Right lobe of liver (tissue), 6 donors: Measurements from ENCODE around the gene PRKCA. TPM values are rescaled to one million over a fixed set of nuclear protein-coding genes. Genes with fewer than 3 reads are reported as not detected.
"Not testable (repeated sequence)": the region's sequence is repeated elsewhere in the genome, so short reads cannot be mapped to it uniquely, and the experiment has no call there.

Source experiments
- ATAC-seq, 4 donors: fragments of 200-7000 bp; cut with Tn5 transposase; one replicate each; pipeline ENCODE4 v1.9.1; 2020; ENCODE audit warnings: mild to moderate bottlenecking in 4 of 4, moderate library complexity in 4 of 4
- DNase-seq, 3 donors: peaks; one replicate each; pipeline ENCODE4 v3.0.0-alpha.2; 2020
- H3K27ac ChIP-seq, 3 donors: fragments of 200-600 bp; one replicate each; pipeline ENCODE4 v1.8.0; 2022
- H3K27me3 ChIP-seq, 2 donors: fragments of 200-600 bp; one replicate each; pipeline ENCODE4 v1.8.0; 2022
- H3K36me3 ChIP-seq, 4 donors: fragments of 200-600 bp; sonication (generic) in 1 of 4; one replicate each; pipeline versions ENCODE4 v1.5.1 to v1.8.0; 2017 to 2022; ENCODE audit warnings: control low read depth in 1 of 4
- H3K4me1 ChIP-seq, 4 donors: fragments of 200-600 bp; sonication (generic) in 1 of 4; one replicate each; pipeline versions ENCODE4 v1.5.1 to v1.8.0; 2017 to 2022; ENCODE audit warnings: control low read depth in 1 of 4
- H3K4me3 ChIP-seq, 3 donors: fragments of 200-600 bp; one replicate each; pipeline ENCODE4 v1.8.0; 2022
- H3K9me3 ChIP-seq, 4 donors: fragments of 200-600 bp; sonication (generic) in 1 of 4; one replicate each; pipeline versions ENCODE4 v1.5.1 to v1.8.0; 2017 to 2022; ENCODE audit warnings: control low read depth in 1 of 4
- POLR2A ChIP-seq: fragments of 450-650 bp; IDR thresholded peaks from one replicate; pipeline ENCODE4 v1.6.1; 2017; ENCODE audit warnings: antibody characterized with exemption, mild to moderate bottlenecking
- WGBS: methylation state at CpG from one replicate; pipeline ENCODE4 v1.1.6; 2018; ENCODE audit warnings: low coverage, low lambda C conversion rate; ENCODE audit not compliant: insufficient coverage; ENCODE audit errors: missing lambda C conversion rate; 5-methylcytosine and 5-hydroxymethylcytosine counted together
- intact Hi-C, 2 donors: fragments of 100-400 bp; cut with DNase I; formaldehyde crosslinking; loops; one replicate each; pipeline versions ENCODE4 v1.11.2 to v1.14.1; 2022
- total RNA-seq, 6 experiments: library from RNA; depleted of rRNA in 2 of 6; stranded (reverse); fragments of >200 nt in 2 of 6; fragmentation: NEBNext Ultra II Directional in 3 of 6; extraction: Animal tissue kit (Norgen Biotek cat#: 25700) in 3 of 6; gene quantifications; one replicate each; pipeline versions ENCODE4 v1.1.0 to v1.2.4, GENCODE V29; 2016 to 2023
- TF ChIP-seq, protein P1 (sequence below), 4 donors: fragments of 200-600 bp in 3 of 4; fragments of 450-650 bp in 1 of 4; IDR thresholded peaks; one replicate each; pipeline versions ENCODE4 v1.5.1 to v1.8.0; 2016 to 2022; ENCODE audit warnings: antibody characterized with exemption in 4 of 4, mild to moderate bottlenecking in 2 of 4
- donor health status: DM: no; HTN: yes; CAD: no.
- donor health status: DM: no; HTN: no; CAD: no.
- donor health status: DM: no; HTN: no; CAD: no.
- donor health status: DM: no; HTN: yes; CAD: no.
- donor health status: DM: no; HTN: yes; CAD: no.

PRKCA gene
- total RNA-seq, 6 experiments from 2014 or later, result 11.7 to 23.0 (median 18.7) TPM

DNA sequence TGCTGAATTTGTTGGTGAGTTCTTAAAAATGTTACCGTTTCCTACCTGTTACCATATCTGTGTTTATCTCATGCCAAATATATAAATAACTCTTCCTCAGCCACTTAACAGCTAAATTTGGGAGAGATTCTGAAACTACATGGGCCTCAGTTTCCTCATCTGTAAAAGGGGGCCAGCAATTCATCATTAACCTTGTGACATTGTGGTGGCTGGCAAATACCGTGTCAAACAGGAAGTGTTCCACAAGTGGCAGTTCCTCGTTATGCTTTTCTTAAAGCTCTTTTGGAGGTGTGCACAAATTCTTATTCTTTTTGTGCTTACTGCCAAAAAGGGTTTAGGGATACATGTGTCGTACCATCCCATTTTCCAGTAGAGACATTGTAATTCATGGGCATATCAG is 312.1 kb downstream of the PRKCA start:
- Histone ChIP-seq H3K4me3 (no peak overlapping the region), H3K36me3 (no peaks in the 10 kb centered on the region), H3K4me1 (no peaks in the 10 kb centered on the region), H3K27ac (no peak overlapping the region), H3K27me3 (no peaks in the 10 kb centered on the region), H3K9me3 (no peaks in the 10 kb centered on the region)
- WGBS, result 71% methylated on average over 4 of the region's 4 CpGs
- DNase-seq, result no peak
- no peak for ATAC-seq
- no peak for TF ChIP-seq POLR2A
- TF ChIP-seq, protein P1, sequence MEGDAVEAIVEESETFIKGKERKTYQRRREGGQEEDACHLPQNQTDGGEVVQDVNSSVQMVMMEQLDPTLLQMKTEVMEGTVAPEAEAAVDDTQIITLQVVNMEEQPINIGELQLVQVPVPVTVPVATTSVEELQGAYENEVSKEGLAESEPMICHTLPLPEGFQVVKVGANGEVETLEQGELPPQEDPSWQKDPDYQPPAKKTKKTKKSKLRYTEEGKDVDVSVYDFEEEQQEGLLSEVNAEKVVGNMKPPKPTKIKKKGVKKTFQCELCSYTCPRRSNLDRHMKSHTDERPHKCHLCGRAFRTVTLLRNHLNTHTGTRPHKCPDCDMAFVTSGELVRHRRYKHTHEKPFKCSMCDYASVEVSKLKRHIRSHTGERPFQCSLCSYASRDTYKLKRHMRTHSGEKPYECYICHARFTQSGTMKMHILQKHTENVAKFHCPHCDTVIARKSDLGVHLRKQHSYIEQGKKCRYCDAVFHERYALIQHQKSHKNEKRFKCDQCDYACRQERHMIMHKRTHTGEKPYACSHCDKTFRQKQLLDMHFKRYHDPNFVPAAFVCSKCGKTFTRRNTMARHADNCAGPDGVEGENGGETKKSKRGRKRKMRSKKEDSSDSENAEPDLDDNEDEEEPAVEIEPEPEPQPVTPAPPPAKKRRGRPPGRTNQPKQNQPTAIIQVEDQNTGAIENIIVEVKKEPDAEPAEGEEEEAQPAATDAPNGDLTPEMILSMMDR (IDR thresholded peaks at IDR 0.05), result no peak
- intact Hi-C loops, result no loop called here

DNA sequence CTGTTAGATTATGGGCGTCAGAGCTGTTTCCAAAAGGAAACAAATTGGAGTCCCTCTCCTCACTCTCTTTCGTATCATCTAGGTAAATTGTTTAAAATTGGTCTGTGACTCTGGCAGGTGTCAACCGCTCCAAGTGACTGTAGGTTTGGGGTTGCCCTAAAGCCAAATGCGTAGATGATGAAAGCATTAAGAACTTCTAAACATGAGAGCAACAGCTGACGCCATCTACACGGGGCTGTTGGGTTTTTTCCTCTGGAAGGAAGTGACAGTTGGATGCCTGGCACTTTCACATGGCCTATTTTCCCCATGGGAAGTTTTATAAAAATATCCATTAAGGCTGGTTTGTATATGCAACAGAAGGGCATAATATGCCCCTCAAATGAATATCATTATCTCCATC is 316.8 kb downstream of the PRKCA start:
- DNase-seq, result no peak
- H3K27me3 ChIP-seq, result no peaks in the 10 kb centered on the region
- 86% methylated on average over 6 of the region's 6 CpGs for WGBS
- H3K9me3 ChIP-seq, result no peaks in the 10 kb centered on the region
- H3K4me3 ChIP-seq, result no peak overlapping the region
- no peak for TF ChIP-seq POLR2A
- no peaks in the 10 kb centered on the region for H3K4me1 ChIP-seq
- H3K36me3 ChIP-seq, result no peaks in the 10 kb centered on the region
- intact Hi-C loops, result no loop called here
- ATAC-seq, result no peak
- no peak overlapping the region for H3K27ac ChIP-seq

DNA sequence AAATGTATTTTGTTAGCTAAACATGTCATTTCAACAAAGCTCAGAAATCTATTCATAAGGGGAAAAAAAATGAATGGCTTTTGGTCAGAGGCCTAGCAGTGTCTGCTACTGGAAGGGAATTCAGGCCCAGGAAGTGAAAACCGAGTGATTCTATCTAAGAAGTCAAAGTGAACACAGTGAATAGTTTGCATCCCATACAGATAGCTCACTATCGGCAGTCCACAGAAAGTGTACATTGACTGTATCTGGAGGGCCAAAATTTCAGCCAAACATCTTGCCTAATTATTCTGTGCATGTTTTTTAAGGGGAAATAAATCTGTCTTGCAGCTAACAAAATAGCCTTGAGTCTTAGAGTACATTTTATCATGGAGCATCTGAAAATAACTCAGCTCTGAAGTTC is 318.1 kb downstream of the PRKCA start:
- H3K27me3 ChIP-seq, result no peaks in the 10 kb centered on the region
- no peak overlapping the region for H3K27ac ChIP-seq
- no peak for DNase-seq
- WGBS, result 84% methylated on average over 2 of the region's 2 CpGs
- intact Hi-C loops, result no loop called here
- H3K4me1 ChIP-seq, result no peaks in the 10 kb centered on the region
- H3K9me3 ChIP-seq, result no peaks in the 10 kb centered on the region
- ATAC-seq, result no peak
- no peaks in the 10 kb centered on the region for H3K36me3 ChIP-seq
- no peak overlapping the region for H3K4me3 ChIP-seq
- TF ChIP-seq, protein P1 (IDR thresholded peaks at IDR 0.05), result no peak
- no peak for TF ChIP-seq POLR2A

DNA sequence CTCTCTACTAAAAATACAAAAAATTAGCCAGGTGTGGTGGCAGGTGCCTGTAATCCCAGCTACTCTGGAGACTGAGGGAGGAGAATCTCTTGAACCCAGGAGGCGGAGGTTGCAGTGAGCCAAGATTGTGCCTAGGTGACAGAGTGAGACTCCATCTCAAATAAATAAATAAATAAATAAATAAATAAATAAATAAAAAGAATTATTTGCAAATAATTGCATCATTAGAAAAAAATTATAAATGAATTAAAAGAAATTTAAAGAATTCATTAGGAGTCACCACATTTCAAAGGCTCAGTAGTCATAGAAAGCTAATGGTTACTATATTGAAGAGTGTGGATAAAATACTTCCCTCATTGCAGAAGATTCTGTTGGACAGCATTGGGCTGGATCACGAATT is 322.2 kb downstream of the PRKCA start:
- intact Hi-C loops, H3K27ac ChIP-seq, H3K36me3 ChIP-seq, H3K4me3 ChIP-seq, ATAC-seq, H3K4me1 ChIP-seq, H3K9me3 ChIP-seq, H3K27me3 ChIP-seq, DNase-seq: not testable (repeated sequence)
- WGBS, result 73% methylated on average over 1 of the region's 2 CpGs

DNA sequence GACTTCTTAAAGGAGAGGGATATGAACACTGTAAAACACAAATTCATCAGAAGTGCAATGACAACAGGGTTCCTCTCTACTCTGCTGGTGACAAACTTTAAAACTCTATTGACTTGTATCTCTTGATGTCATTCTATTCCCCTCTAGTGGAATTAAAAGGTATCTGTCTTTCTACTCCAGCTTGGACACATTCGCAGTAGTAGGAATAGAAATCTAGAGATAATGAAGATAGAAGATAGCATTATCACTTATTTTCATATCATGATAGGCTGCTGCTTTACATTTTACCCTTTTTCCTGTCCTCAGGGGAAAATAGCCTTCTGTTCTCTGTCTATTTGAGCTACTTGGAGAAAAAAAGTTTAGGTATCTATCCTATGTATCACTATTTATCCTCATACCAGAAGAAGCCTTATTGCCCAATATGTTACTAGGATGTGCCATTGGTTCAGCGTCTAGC is 322.9 kb downstream of the PRKCA start:
- Histone ChIP-seq H3K4me1 (no peaks in the 10 kb centered on the region), H3K4me3 (no peak overlapping the region), H3K9me3 (no peaks in the 10 kb centered on the region), H3K36me3 (no peaks in the 10 kb centered on the region), H3K27ac (no peak overlapping the region), H3K27me3 (no peaks in the 10 kb centered on the region)
- no peak for TF ChIP-seq POLR2A
- TF ChIP-seq, protein P1 (IDR thresholded peaks at IDR 0.05), result peak; percentile 49 to 61 (median 56)
- intact Hi-C loops, result no loop called here
- ATAC-seq (peak; percentile 77 to 92 (median 85)), DNase-seq (no peak)
- WGBS, result 31% methylated on average over 2 of the region's 2 CpGs

DNA sequence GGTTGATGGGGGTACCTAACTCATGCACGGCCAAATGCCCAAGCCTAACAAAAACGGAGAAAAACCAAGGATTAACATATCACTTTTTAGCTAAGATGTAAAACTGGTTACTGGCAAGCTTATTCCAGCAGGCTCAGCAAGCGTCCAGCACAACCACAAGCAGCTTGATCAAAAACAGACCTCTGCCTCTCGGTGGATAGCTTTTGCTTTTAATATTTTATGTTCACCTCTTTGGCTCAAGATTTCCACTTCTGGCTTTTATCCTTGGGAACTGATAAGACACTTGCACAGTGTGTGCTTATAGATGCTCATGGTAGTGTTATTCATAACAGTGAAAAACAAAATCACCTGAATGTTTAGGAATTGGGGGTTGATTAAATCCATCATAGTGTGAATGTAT is 325.6 kb downstream of the PRKCA start:
- Histone ChIP-seq H3K4me3 (no peak overlapping the region), H3K36me3 (no peaks in the 10 kb centered on the region), H3K27ac (no peak overlapping the region), H3K27me3 (no peaks in the 10 kb centered on the region), H3K9me3 (no peaks in the 10 kb centered on the region), H3K4me1 (no peaks in the 10 kb centered on the region)
- DNase-seq, result no peak
- TF ChIP-seq POLR2A, result no peak
- TF ChIP-seq, protein P1 (IDR thresholded peaks at IDR 0.05), result no peak
- WGBS, result 78% methylated on average over 4 of the region's 4 CpGs
- intact Hi-C loops, result no loop called here
- ATAC-seq, result no peak
